ENCODE data around the gene ATP13A4.

ATP13A4 gene

GRCh38 chr3:193387596-193387995, 167.1 kb downstream of the ATP13A4 start:
- DNase-seq (ENCODE audit: low read depth in 1 of 2, low spot score in 1 of 2) = no peak
- H3K27me3 ChIP-seq (ENCODE audit: insufficient read depth, poor library complexity, severe bottlenecking) = no peaks in the 10 kb centered on the region
- TF ChIP-seq CTCF (IDR thresholded peaks at IDR 0.05; ENCODE audit: insufficient read depth, low read length) (no peak), GABPA (IDR thresholded peaks at IDR 0.05; ENCODE audit: low read depth) (no peak), SPI1 (IDR thresholded peaks at IDR 0.05; ENCODE audit: borderline replicate concordance, low read depth) (no peak)
- no peak overlapping the region for H3K4me3 ChIP-seq (replicated peaks; ENCODE audit: insufficient read depth, low read length)
- H3K27ac ChIP-seq (replicated peaks) = no peak overlapping the region

- no peak for DNase-seq (ENCODE audit: low read depth in 1 of 2, low spot score in 1 of 2)
- TF ChIP-seq SPI1 (IDR thresholded peaks at IDR 0.05; ENCODE audit: borderline replicate concordance, low read depth) = no peak
- TF ChIP-seq POLR2AphosphoS5 (IDR thresholded peaks at IDR 0.05; ENCODE audit: low read depth) = no peak
- no peak for TF ChIP-seq CTCF (IDR thresholded peaks at IDR 0.05; ENCODE audit: insufficient read depth, low read length)
- TF ChIP-seq REST (IDR thresholded peaks at IDR 0.05; ENCODE audit: insufficient replicate concordance, low read depth) = no peak
- no peak for TF ChIP-seq GABPA (IDR thresholded peaks at IDR 0.05; ENCODE audit: low read depth)
- H3K27me3 ChIP-seq (ENCODE audit: insufficient read depth, poor library complexity, severe bottlenecking) = peaks cover 4% of the 10 kb centered on the region
- H3K27ac ChIP-seq (replicated peaks) = no peak within 1 kb of the TSS
- no peak within 1 kb of the TSS for H3K4me3 ChIP-seq (replicated peaks; ENCODE audit: insufficient read depth, low read length)
These were observed 176.0 kb downstream of the ATP13A4 start, which contains the start of gene ATP13A5 for GRCh38 chr3:193378706-193379105. Gene ATP13A5 (minus strand): TSS chr3:193378753. CDS start chr3:193378725, 28 bp downstream.

GRCh38 chr3:193377591-193377990, 177.1 kb downstream of the ATP13A4 start:
- Histone ChIP-seq H3K27ac (replicated peaks) (no peak overlapping the region), H3K27me3 (ENCODE audit: insufficient read depth, poor library complexity, severe bottlenecking) (peaks cover 4% of the 10 kb centered on the region), H3K4me3 (replicated peaks; ENCODE audit: insufficient read depth, low read length) (no peak overlapping the region)
- DNase-seq (ENCODE audit: low read depth in 1 of 2, low spot score in 1 of 2) = no peak
- TF ChIP-seq POLR2AphosphoS5 (IDR thresholded peaks at IDR 0.05; ENCODE audit: low read depth) (no peak), SPI1 (IDR thresholded peaks at IDR 0.05; ENCODE audit: borderline replicate concordance, low read depth) (no peak), GABPA (IDR thresholded peaks at IDR 0.05; ENCODE audit: low read depth) (no peak), CTCF (IDR thresholded peaks at IDR 0.05; ENCODE audit: insufficient read depth, low read length) (no peak), REST (IDR thresholded peaks at IDR 0.05; ENCODE audit: insufficient replicate concordance, low read depth) (no peak)

- no peak overlapping the region for H3K27ac ChIP-seq (replicated peaks)
- TF ChIP-seq GABPA (IDR thresholded peaks at IDR 0.05; ENCODE audit: low read depth) (no peak), CTCF (IDR thresholded peaks at IDR 0.05; ENCODE audit: insufficient read depth, low read length) (no peak), POLR2AphosphoS5 (IDR thresholded peaks at IDR 0.05; ENCODE audit: low read depth) (no peak), REST (IDR thresholded peaks at IDR 0.05; ENCODE audit: insufficient replicate concordance, low read depth) (no peak), SPI1 (IDR thresholded peaks at IDR 0.05; ENCODE audit: borderline replicate concordance, low read depth) (no peak)
- no peak overlapping the region for H3K4me3 ChIP-seq (replicated peaks; ENCODE audit: insufficient read depth, low read length)
- peaks cover 4% of the 10 kb centered on the region for H3K27me3 ChIP-seq (ENCODE audit: insufficient read depth, poor library complexity, severe bottlenecking)
- no peak for DNase-seq (ENCODE audit: low read depth in 1 of 2, low spot score in 1 of 2)
These were observed 179.1 kb downstream of the ATP13A4 start for GRCh38 chr3:193375614-193376013.
